Central memory CD8-positive, alpha-beta T cell (primary cell): ENCODE measurements around the gene ARPC1B.
"Not testable (repeated sequence)": the region's sequence is repeated elsewhere in the genome, so short reads cannot be mapped to it uniquely, and the experiment has no call there.

Experiments
- ATAC-seq: fragments of 150-1000 bp; cut with Tn5 transposase; replicated peaks from 2 replicates; pipeline ENCODE4 v1.10.0; 2022; ENCODE audit warnings: mild to moderate bottlenecking, moderate FRiP score, moderate number of reproducible peaks; ENCODE audit not compliant: poor library complexity, severe bottlenecking; ENCODE audit errors: extremely low read depth
- DNase-seq, 2 donors: peaks; one replicate each; pipeline ENCODE4 v3.0.0; 2021; ENCODE audit warnings: low spot score in 2 of 2
- H3K27ac Mint-ChIP-seq: one replicate; pipeline ENCODE4 v1.8.0; 2022; ENCODE audit warnings: low read depth, mild to moderate bottlenecking, moderate library complexity, mixed read lengths
- H3K27me3 Mint-ChIP-seq: one replicate; pipeline ENCODE4 v1.8.0; 2022; ENCODE audit warnings: mixed read lengths
- H3K36me3 Mint-ChIP-seq: one replicate; pipeline ENCODE4 v1.8.0; 2022; ENCODE audit warnings: mild to moderate bottlenecking, moderate library complexity, mixed read lengths; ENCODE audit not compliant: insufficient read depth
- H3K4me1 Mint-ChIP-seq: one replicate; pipeline ENCODE4 v1.8.0; 2022; ENCODE audit warnings: mixed read lengths
- H3K4me3 Mint-ChIP-seq: one replicate; pipeline ENCODE4 v1.8.0; 2022; ENCODE audit warnings: mild to moderate bottlenecking, moderate library complexity, mixed read lengths
- H3K9me3 Mint-ChIP-seq: one replicate; pipeline ENCODE4 v1.8.0; 2022; ENCODE audit warnings: mixed read lengths

The ARPC1B gene

DNA sequence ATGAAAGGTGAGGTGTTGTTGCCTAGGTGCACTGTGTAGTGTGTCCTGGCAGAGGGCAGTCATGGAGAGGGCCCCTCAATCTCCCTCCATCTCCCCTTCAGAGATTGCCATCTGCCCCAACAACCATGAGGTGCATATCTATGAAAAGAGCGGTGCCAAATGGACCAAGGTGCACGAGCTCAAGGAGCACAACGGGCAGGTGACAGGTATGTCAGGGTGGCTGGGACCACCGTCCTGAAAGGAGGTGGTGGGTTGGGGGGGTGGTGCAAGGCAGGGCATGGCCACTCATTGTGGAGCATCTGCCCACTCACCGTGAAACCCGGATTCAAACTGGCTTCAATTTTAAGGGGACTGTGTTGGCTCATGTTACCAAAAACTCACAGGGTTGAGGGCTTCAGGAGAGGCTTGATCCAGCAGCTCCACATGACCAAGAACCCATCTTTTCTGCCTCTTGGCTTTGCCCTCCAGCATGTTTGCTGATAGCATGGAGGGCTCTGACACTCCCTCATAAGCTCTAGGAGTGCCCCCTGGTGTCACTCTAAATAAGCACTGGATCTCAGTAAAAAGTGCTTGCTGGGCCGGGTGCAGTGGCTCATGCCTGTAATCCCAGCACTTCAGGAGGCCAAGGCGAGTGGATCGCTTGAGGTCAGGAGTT is 12.2 kb downstream of the ARPC1B start:
- H3K4me3 Mint-ChIP-seq = no peak overlapping the region
- H3K27me3 Mint-ChIP-seq = no peaks in the 10 kb centered on the region
- H3K27ac Mint-ChIP-seq = no peak overlapping the region
- peak in 1 of 2 donors; percentile 26 for DNase-seq
- H3K36me3 Mint-ChIP-seq = peaks cover 63% of the 10 kb centered on the region
- H3K4me1 Mint-ChIP-seq = peaks cover 18% of the 10 kb centered on the region
- no peaks in the 10 kb centered on the region for H3K9me3 Mint-ChIP-seq
- peak; percentile 48 for ATAC-seq

DNA sequence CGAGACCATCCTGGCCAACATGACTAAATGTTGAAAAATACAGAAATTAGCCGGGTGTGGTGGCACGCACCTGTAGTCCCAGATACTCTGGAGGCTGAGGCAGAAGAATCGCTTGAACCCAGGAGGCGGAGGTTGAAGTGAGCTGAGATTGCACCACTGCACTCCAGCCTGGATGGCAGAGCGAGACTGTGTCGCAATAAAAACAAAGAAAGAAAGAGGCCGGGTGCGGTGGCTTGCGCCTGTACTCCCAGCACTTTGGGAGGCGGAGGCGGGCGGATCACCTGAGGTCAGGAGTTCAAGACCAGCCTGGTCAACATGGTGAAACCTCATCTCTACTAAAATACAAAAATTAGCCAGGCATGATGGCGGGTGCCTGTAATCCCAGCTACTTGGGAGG is 12.7 kb downstream of the ARPC1B start:
- H3K4me3 Mint-ChIP-seq, ATAC-seq, H3K9me3 Mint-ChIP-seq, H3K27ac Mint-ChIP-seq, H3K27me3 Mint-ChIP-seq, DNase-seq: not testable (repeated sequence)
- H3K36me3 Mint-ChIP-seq = peaks cover 68% of the 10 kb centered on the region
- H3K4me1 Mint-ChIP-seq = peaks cover 22% of the 10 kb centered on the region

DNA sequence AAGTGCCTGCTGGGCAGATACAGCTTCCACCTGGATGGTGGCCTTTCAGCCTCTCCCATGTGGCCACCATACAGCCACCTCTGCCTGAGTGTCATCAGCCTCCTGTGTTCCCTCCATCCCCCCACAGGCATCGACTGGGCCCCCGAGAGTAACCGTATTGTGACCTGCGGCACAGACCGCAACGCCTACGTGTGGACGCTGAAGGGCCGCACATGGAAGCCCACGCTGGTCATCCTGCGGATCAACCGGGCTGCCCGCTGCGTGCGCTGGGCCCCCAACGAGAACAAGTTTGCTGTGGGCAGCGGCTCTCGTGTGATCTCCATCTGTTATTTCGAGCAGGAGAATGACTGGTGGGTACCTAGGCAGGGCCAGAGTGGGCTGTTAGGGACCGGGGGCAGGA is 13.4 kb downstream of the ARPC1B start:
- H3K4me1 Mint-ChIP-seq = peaks cover 27% of the 10 kb centered on the region
- H3K27me3 Mint-ChIP-seq = no peaks in the 10 kb centered on the region
- no peak for DNase-seq
- peaks cover 73% of the 10 kb centered on the region for H3K36me3 Mint-ChIP-seq
- no peak overlapping the region for H3K4me3 Mint-ChIP-seq
- peak overlapping the region; percentile 68 for H3K27ac Mint-ChIP-seq
- no peak for ATAC-seq
- H3K9me3 Mint-ChIP-seq = no peaks in the 10 kb centered on the region

DNA sequence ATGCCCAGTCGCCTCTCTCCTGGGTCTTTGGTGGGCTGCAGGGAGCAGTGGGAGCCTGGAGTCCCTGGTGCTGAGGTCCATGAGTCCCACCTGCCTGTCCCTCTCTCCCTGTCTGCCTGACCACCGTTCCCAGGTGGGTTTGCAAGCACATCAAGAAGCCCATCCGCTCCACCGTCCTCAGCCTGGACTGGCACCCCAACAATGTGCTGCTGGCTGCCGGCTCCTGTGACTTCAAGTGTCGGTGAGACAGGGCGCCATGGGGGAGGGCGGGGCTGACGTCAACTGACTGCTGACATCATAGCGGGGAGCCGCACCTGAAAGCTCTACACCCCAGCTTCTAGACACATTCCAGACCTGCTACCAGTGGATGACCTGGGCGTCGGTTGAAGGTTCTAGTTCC is 15.2 kb downstream of the ARPC1B start:
- Mint-ChIP-seq H3K36me3 (peaks cover 82% of the 10 kb centered on the region), H3K27ac (no peak overlapping the region), H3K4me3 (no peak overlapping the region), H3K27me3 (no peaks in the 10 kb centered on the region), H3K4me1 (peaks cover 24% of the 10 kb centered on the region), H3K9me3 (no peaks in the 10 kb centered on the region)
- DNase-seq (no peak), ATAC-seq (no peak)

DNA sequence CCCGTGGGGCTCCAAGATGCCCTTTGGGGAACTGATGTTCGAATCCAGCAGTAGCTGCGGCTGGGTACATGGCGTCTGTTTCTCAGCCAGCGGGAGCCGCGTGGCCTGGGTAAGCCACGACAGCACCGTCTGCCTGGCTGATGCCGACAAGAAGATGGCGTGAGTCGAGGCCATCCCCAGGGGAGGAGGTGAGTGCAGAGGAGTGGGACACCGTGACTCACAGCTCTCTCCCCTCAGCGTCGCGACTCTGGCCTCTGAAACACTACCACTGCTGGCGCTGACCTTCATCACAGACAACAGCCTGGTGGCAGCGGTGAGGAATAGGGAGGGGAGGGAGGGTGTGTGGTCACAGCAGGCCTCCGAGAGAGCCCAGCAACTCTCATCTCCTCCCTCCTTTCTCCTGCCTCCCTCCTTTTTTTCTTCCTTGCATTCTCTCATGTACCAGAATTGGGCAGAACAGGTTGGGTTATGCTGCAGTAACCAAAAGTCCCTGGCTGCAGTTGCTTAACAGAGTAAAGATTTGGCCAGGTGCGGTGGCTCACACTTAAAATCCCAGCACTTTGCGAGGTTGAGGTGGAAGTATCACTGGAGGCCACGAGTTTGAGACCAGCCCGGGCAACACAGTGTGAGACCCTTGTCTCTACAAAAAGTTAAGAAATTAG is 16.5 kb downstream of the ARPC1B start:
- Mint-ChIP-seq H3K4me3 (no peak overlapping the region), H3K27me3 (no peaks in the 10 kb centered on the region), H3K4me1 (peaks cover 24% of the 10 kb centered on the region), H3K27ac (no peak overlapping the region), H3K36me3 (peaks cover 88% of the 10 kb centered on the region), H3K9me3 (no peaks in the 10 kb centered on the region)
- ATAC-seq (no peak), DNase-seq (no peak)

DNA sequence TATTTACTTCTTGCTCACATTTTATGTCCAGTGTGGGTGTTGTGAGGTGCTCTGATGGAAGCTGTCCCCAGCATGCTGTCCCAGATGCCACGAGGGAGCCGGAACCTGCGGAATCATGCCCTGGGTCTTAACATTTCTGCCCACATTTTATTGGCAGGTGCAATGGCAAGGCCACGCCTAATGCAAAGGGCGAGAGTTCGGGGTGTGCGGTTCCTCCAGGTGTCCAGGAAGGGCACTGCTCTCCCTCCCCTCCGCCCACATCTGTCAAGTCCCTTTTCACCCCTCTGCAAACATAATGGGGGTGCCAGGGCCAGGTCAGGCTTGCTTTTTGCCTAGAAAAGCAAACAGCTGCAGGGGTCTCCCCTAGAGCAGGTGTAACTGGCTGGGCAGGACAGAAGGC is 17.5 kb downstream of the ARPC1B start:
- H3K4me1 Mint-ChIP-seq = peaks cover 24% of the 10 kb centered on the region
- ATAC-seq (no peak), DNase-seq (no peak)
- H3K4me3 Mint-ChIP-seq = peak overlapping the region; percentile 23
- no peaks in the 10 kb centered on the region for H3K9me3 Mint-ChIP-seq
- H3K27me3 Mint-ChIP-seq = no peaks in the 10 kb centered on the region
- H3K27ac Mint-ChIP-seq = peak overlapping the region; percentile 75
- peaks cover 84% of the 10 kb centered on the region for H3K36me3 Mint-ChIP-seq

DNA sequence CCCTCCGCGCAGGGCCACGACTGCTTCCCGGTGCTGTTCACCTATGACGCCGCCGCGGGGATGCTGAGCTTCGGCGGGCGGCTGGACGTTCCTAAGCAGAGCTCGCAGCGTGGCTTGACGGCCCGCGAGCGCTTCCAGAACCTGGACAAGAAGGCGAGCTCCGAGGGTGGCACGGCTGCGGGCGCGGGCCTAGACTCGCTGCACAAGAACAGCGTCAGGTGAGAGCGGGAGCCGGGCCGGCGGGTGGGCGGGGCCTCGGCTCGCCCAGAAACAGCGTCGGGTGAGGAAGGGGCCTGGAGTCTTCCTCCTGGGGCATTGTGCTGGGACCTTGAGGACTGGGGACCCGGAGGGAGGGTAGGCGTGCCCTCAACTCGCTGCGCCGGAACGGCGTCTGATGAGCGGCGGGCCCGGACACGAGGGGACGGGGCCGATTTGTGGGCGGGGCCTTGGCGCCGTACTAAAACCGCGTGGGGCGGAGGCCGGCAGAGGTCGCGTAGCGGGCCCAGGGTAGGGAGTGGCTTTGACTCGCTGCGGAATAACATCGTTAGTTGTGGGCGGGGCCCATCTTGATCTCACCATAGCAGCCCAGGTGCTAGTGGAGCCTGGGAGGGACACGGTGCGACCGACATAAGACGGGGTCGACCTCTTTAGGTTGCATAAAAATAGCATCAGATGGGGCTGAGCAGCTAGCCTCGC is 18.3 kb downstream of the ARPC1B start:
- H3K36me3 Mint-ChIP-seq = peaks cover 82% of the 10 kb centered on the region
- DNase-seq = peak; percentile 69 to 73

DNA sequence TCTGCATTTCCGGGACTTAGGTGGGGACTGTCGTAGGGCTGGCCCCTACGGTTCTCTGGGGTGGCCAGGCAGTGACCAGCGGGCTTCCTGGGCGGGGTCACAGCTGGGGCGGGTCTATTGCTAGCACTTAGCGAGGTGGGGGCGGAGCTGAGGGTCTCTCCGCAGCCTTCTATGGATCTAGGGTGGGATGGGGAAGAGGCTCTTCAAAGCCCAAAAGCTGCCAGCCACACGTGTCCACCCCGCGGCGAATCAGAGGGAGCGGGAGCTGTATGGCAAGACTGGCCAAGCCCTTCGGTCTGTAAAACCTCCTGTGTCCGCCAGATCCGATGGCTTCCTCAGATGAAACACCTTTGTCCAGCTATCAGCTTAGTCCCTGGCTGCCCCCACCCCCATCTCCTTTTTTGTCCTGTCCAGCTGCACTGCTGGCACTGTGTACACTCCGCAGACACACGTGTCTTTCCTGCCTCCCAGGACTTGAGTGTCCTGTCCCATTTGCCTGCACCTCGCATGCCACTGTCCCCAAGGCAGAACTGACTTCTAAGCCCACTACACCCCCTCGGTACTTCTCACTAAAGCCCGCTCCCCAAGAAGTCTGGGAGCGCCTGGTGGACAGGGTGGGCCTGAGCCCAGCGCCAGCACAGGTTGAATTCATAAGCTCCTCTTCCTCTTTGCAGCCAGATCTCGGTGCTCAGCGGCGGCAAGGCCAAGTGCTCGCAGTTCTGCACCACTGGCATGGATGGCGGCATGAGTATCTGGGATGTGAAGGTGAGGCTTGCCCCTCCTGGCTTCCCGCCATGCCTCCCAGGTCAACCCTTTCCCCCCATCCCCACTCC is 19.0 kb downstream of the ARPC1B start:
- DNase-seq (no peak), ATAC-seq (no peak)
- peaks cover 35% of the 10 kb centered on the region for H3K4me1 Mint-ChIP-seq
- H3K9me3 Mint-ChIP-seq = no peaks in the 10 kb centered on the region
- H3K4me3 Mint-ChIP-seq = peak overlapping the region; percentile 68
- no peaks in the 10 kb centered on the region for H3K27me3 Mint-ChIP-seq
- peaks cover 77% of the 10 kb centered on the region for H3K36me3 Mint-ChIP-seq
- H3K27ac Mint-ChIP-seq = peak overlapping the region; percentile 67

More for the DNA sequence above, 18.3 kb downstream of the ARPC1B start:
- Mint-ChIP-seq H3K4me3 (peak overlapping the region; percentile 68), H3K27me3 (no peaks in the 10 kb centered on the region), H3K4me1 (peaks cover 28% of the 10 kb centered on the region), H3K9me3 (no peaks in the 10 kb centered on the region), H3K27ac (peak overlapping the region; percentile 67)
- ATAC-seq = peak; percentile 95

DNA sequence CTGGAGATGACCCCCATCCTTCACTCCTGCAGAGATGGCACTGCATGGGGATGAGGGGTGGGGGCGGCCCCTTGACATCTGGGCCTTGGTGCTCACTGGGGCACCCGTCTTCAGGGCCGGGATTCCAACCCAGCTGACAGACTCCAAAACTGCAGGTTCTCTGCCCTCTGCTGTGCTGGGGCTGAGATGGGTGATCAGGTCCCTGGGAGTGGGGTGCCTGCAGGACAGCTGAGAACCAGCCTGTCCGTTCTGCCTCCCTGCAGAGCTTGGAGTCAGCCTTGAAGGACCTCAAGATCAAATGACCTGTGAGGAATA is 19.6 kb downstream of the ARPC1B start:
- Mint-ChIP-seq H3K36me3 (peaks cover 73% of the 10 kb centered on the region), H3K4me3 (peak overlapping the region; percentile 68), H3K27me3 (no peaks in the 10 kb centered on the region), H3K9me3 (no peaks in the 10 kb centered on the region), H3K27ac (peak overlapping the region; percentile 67), H3K4me1 (peaks cover 40% of the 10 kb centered on the region)
- ATAC-seq (no peak), DNase-seq (no peak)

DNA sequence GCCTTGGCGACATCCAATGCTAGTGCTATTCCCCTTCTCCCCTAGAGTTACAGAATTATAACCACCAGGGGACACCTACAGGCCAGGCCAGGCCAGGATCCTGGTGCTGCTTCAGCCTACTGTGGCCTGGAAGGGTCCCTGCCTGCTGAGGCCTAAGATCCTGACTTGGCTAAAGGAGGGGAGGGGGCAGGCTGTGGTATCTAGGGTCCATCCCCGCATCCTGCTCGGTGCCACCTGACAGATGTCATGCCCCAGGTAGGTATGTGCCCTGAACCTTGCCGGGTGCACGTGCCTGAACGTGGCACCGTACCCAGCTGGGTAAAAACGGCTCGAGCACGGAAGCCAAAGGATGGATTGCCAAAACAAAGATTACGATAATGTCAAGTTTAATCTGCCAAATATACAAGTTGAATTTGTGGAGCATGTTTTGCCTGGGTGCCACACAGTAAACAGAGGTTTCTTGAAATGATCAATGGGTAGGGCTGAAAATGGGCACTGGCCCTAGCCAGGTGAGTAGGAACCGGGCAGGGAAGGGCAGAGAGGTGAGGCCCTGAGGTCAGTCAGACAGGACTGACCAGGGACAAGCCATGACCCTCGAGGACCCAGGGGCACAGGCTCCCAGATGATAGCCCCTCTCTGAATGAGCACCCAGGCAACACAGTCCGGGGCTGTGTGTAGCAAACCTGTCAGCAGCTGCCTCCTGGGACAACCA is 21.2 kb downstream of the ARPC1B start:
- Mint-ChIP-seq H3K27ac (no peak overlapping the region), H3K4me1 (peaks cover 43% of the 10 kb centered on the region), H3K36me3 (peaks cover 64% of the 10 kb centered on the region), H3K4me3 (no peak overlapping the region), H3K9me3 (no peaks in the 10 kb centered on the region), H3K27me3 (no peaks in the 10 kb centered on the region)
- no peak for ATAC-seq
- DNase-seq = no peak

DNA sequence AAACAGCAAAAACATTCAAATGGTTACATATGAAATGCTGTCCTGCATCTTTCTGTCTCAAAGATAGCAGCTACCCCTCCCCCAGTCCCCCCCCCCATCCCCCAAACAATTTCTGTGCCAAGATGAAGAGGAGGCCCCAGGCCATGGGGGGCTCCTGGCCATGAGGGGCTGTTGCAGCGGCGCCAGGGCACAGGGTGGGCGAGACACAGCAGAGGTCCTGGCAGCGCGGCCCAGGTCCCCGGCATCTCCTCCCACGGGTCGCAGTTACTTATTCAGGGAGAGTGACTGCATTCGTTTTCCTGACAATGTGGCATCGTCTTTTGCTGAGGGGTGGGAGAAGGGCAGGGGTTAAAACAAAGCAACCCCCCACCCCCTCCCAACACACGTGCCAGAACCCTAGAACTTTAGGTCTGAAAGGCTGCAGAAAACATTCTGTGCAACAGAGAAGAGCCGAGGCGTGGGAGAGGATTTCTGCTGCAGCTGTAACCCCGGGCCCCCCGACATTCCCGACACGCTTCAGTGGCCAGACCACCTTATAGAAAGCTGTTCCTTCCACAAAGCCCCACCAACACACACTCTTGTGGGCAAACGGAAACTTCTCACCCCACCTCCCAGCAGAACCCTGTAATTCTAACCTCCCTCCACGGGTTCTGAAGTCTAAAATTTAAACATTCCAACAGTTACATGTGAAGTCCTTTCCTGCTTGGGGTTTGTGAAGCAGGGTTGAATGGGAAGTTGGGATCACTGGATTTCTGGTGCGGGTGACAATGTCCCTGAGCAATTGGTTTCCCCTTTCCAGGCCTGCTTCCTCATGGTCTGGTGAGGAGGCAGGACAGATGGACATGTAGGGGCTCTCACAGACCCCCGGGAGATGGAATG is 22.1 kb downstream of the ARPC1B start:
- Mint-ChIP-seq H3K36me3 (peaks cover 65% of the 10 kb centered on the region), H3K4me1 (peaks cover 48% of the 10 kb centered on the region), H3K27ac (peak overlapping the region; percentile 35), H3K9me3 (no peaks in the 10 kb centered on the region), H3K4me3 (no peak overlapping the region), H3K27me3 (no peaks in the 10 kb centered on the region)
- DNase-seq = no peak
- no peak for ATAC-seq
